ENCODE measurements around the gene TTC28.
"Not testable (repeated sequence)": the region's sequence is repeated elsewhere in the genome, so short reads cannot be mapped to it uniquely, and the experiment has no call there.

The TTC28 gene

GRCh38 chr22:28674121-28674563, 5.5 kb downstream of the TTC28 start:
- no peak for DNase-seq (ENCODE audit: low spot score)

- no peak for DNase-seq (ENCODE audit: low spot score)
These were observed 8.9 kb downstream of the TTC28 start for GRCh38 chr22:28670756-28671155.

DNA sequence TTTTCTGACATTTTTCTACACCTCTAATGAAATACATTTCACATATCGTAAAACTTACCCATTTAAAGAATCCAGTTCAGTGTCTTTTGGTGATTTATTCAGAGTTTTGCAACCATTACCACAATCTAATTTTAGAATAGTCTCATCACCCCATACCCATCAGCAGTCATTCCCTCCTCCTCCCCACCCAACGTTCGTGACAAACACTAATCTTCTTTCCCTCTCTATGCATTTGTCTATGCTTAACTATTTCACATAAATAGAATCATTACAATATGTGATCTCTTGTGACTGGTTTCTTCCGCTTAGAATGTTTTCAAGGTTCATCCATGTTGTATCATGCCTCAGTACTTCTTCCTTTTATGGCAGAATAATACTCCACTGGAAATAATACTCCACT, 9.5 kb downstream of the TTC28 start:
- DNase-seq (ENCODE audit: low spot score), result no peak

- no peak for DNase-seq (ENCODE audit: low spot score)
These were observed 10.3 kb downstream of the TTC28 start for GRCh38 chr22:28669387-28669786.

GRCh38 chr22:28663569-28663942, 16.1 kb downstream of the TTC28 start:
- not testable (repeated sequence) for DNase-seq (ENCODE audit: low spot score)

- DNase-seq (ENCODE audit: low spot score), result no peak
These were observed 21.2 kb downstream of the TTC28 start for GRCh38 chr22:28658448-28658847.

DNA sequence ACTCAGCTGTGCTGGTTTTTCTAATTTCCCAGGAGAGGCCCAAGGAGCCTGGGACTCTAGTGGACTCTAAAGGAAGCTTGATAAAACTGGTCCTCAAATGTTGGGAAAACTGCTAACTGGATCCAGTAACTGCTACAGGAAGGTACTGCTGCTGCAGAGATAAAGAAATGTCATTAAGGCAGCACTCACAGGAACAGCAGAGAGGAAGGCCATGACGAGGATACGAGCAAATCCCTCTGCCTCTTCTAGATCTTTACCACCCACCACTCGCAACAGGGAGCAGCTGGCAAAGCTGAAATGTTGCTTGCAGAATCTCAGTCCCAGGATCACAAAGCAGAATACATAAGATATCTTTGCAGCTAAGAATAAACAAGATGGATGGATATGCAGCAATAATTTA, 23.5 kb downstream of the TTC28 start:
- DNase-seq (ENCODE audit: low spot score), result no peak

DNA sequence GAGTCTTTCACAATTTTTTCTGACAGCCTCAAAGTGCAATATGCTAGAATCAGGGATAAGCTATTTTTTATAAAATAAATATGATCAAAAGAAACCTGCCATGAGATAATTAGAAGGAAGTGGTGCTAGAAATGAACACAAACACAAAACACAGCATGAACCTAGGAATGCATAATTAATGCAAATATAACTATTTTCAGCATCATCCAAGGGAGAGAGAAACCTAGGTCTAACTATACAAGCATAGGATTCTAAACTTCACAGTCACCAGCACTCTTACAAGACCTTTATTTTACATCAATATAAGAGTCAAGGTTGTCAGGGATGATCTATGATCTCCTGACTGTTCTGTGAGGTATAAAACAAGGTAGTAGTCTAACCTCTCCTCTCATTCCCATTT, 29.2 kb downstream of the TTC28 start:
- DNase-seq (ENCODE audit: low spot score), result no peak

GRCh38 chr22:28648792-28649191, 30.8 kb downstream of the TTC28 start:
- no peak for DNase-seq (ENCODE audit: low spot score)

DNA sequence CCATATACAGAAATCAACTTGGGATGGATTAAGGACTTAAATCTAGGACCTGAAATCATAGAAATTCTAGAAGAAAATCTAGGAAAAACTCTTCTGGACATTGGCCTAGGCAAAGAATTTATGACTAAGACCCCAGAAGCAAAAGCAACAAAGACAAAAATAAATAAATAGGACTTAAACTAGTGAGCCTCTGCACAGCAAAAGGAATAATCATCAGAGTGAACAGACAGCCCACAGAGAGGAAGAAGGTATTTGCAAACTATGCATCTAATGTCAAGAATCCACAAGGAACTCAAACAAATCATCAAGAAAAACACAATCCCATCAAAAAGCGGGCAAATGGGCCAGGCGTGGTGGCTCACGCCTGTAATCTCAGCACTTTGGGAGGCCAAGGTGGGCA, 32.4 kb downstream of the TTC28 start:
- no peak for DNase-seq (ENCODE audit: low spot score)

- DNase-seq (ENCODE audit: low spot score), result no peak
These were observed 40.3 kb downstream of the TTC28 start for GRCh38 chr22:28639321-28639720.

DNA sequence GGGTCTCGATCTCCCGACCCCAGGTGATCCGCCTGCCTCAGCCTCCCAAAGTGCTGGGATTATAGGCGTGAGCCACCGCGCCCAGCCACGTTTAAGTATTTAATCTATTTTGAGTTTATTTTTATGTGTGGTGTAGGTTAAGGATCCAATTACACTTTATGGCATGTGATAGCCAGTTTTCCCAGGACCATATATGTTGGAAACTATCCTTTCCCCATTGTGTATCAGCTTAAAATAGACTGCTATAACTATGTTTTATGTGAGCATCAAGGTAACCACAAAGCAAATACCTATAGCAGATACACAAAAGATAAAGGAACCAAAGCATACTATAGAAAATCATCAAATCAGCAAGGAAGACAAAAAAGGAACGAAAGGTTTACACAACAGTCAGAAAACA, 42.4 kb downstream of the TTC28 start:
- DNase-seq (ENCODE audit: low spot score), result no peak

DNA sequence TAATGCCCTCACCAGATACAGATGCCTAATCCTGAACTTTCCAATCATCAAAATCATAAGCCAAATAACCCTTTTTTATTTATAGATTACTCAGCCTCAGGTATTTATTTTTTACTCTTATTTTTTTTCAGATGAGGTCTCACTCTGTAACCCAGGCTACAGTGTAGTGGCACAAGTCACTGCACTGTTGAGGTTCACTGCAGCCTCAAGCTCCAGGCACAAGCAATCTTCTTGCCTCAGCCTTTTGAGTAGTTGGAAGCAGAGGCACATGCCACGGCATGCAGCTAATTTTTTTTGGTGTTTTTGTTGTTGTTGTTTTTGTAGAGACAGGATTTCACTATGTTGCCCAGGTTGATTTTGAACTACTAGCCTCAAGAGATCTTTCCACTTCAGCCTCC, 49.5 kb downstream of the TTC28 start:
- no peak for DNase-seq (ENCODE audit: low spot score)

- peak; percentile 22 for DNase-seq (ENCODE audit: low spot score)
These were observed 50.0 kb downstream of the TTC28 start for GRCh38 chr22:28629420-28630176.

DNA sequence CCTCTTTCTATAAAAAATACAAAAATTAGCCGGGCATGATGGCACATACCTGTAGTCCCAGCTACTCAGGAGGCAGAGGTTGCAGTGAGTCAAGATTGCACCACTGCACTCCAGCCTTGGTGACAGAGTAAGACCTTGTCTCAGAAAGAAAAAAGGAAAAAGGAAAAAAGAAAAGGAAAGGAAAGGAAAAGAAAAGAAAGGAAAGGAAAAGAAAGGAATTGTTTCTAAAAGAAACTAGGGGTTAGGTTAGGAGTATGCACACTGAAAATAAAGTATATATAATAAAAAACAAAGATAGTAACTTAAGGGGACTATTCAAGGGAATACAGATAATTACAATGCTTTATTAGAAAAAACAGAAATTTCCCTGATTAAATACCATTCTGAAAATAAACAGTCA, 50.9 kb downstream of the TTC28 start:
- no peak for DNase-seq (ENCODE audit: low spot score)

GRCh38 chr22:28627791-28628190, 51.8 kb downstream of the TTC28 start:
- no peak for DNase-seq (ENCODE audit: low spot score)

DNA sequence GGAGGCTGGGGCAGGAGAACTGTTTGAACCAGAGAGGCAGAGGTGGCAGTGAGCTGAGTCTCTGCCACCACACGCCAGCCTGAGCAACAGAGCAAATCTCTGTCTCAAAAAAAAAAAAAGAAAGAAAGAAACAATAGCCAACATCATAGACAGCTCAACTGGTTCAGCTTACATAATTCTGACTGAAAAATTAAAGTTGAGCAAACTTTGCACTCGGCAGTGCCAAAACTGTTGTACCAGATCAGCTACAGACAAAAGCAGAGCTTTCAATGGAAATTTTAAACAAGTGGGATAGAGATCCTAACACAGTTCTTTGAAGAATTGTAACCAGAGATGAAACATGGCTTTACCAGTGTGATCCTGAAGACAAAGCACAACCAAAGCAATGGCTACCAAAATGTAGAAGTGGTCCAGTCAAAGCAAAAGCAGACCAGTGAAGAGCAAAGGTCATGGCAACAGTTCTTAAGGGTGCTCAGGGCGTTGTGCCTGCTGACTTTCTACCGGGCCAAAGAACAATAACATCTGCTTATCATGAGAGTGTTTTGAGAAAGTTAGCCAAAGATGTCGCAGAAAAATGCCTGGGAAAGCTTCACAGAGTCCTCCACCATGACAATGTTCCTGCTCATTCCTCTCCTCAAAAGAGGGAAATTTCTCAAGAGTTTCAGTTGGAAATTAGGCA, 59.3 kb downstream of the TTC28 start:
- DNase-seq (ENCODE audit: low spot score), result no peak

- DNase-seq (ENCODE audit: low spot score), result no peak
These were observed 60.4 kb downstream of the TTC28 start for GRCh38 chr22:28619236-28619635.

GRCh38 chr22:28615423-28615822, 64.2 kb downstream of the TTC28 start:
- DNase-seq (ENCODE audit: low spot score), result not testable (repeated sequence)

- no peak for DNase-seq (ENCODE audit: low spot score)
These were observed 69.7 kb downstream of the TTC28 start for GRCh38 chr22:28609921-28610320.

- DNase-seq (ENCODE audit: low spot score), result no peak
These were observed 71.1 kb downstream of the TTC28 start for GRCh38 chr22:28608546-28608945.

- DNase-seq (ENCODE audit: low spot score), result no peak
These were observed 71.8 kb downstream of the TTC28 start for GRCh38 chr22:28607795-28608194.

- DNase-seq (ENCODE audit: low spot score), result no peak
These were observed 74.5 kb downstream of the TTC28 start for GRCh38 chr22:28604966-28605761.

Measured in HuH-7 (cell line).